ENCODE data around the gene SORCS1.

Gene SORCS1

GRCh38 chr10:107163881-107164861, at the start of gene SORCS1:
SORCS1 (minus strand) TSS chr10:107164706.
- DNase-seq (ENCODE audit: low read depth), result no peak

GRCh38 chr10:107214261-107214660, 49.8 kb upstream of the SORCS1 start:
- no peak for DNase-seq (ENCODE audit: low read depth)

GRCh38 chr10:107213861-107214260, 49.4 kb upstream of the SORCS1 start:
- no peak for DNase-seq (ENCODE audit: low read depth)

GRCh38 chr10:107206833-107207232, 42.3 kb upstream of the SORCS1 start:
- DNase-seq (ENCODE audit: low read depth), result no peak

- DNase-seq (ENCODE audit: low read depth), result no peak
These were observed 5.0 kb upstream of the SORCS1 start for GRCh38 chr10:107169516-107169915.

- no peak for DNase-seq (ENCODE audit: low read depth)
These were observed 4.2 kb upstream of the SORCS1 start for GRCh38 chr10:107168738-107169137.

- no peak for DNase-seq (ENCODE audit: low read depth)
These were observed 1.9 kb upstream of the SORCS1 start for GRCh38 chr10:107166403-107166802.

- DNase-seq (ENCODE audit: low read depth), result no peak
These were observed 486 bp upstream of the SORCS1 start for GRCh38 chr10:107164992-107165391.

GRCh38 chr10:107163076-107163855, 1.2 kb downstream of the SORCS1 start:
- DNase-seq (ENCODE audit: low read depth), result no peak

GRCh38 chr10:107160866-107161265, 3.6 kb downstream of the SORCS1 start:
- DNase-seq (ENCODE audit: low read depth), result no peak

GRCh38 chr10:107159871-107160270, 4.6 kb downstream of the SORCS1 start:
- no peak for DNase-seq (ENCODE audit: low read depth)

- DNase-seq (ENCODE audit: low read depth), result no peak
These were observed 7.4 kb downstream of the SORCS1 start for GRCh38 chr10:107157071-107157470.

GRCh38 chr10:107152087-107152486, 12.4 kb downstream of the SORCS1 start:
- no peak for DNase-seq (ENCODE audit: low read depth)

- no peak for DNase-seq (ENCODE audit: low read depth)
These were observed 15.6 kb downstream of the SORCS1 start for GRCh38 chr10:107148906-107149305.

- no peak for DNase-seq (ENCODE audit: low read depth)
These were observed 20.0 kb downstream of the SORCS1 start for GRCh38 chr10:107144490-107144889.

GRCh38 chr10:107141524-107142061, 22.9 kb downstream of the SORCS1 start:
- no peak for DNase-seq (ENCODE audit: low read depth)

- DNase-seq (ENCODE audit: low read depth), result no peak
These were observed 25.3 kb downstream of the SORCS1 start for GRCh38 chr10:107139237-107139636.

GRCh38 chr10:107133656-107134055, 30.9 kb downstream of the SORCS1 start:
- no peak for DNase-seq (ENCODE audit: low read depth)

GRCh38 chr10:107129000-107129399, 35.5 kb downstream of the SORCS1 start:
- no peak for DNase-seq (ENCODE audit: low read depth)

GRCh38 chr10:107126512-107127065, 37.9 kb downstream of the SORCS1 start:
- DNase-seq (ENCODE audit: low read depth), result no peak

- no peak for DNase-seq (ENCODE audit: low read depth)
These were observed 41.8 kb downstream of the SORCS1 start for GRCh38 chr10:107122703-107123102.

- DNase-seq (ENCODE audit: low read depth), result no peak
These were observed 45.6 kb downstream of the SORCS1 start for GRCh38 chr10:107118866-107119265.
